DND-41 (cell line): ENCODE data around the gene ANO9.

Experiments used
- ATAC-seq: fragments of 200-7000 bp; cut with Tn5 transposase; 3 replicates; pipeline ENCODE4 v1.9.1; 2021; ENCODE audit warnings: low read depth; ENCODE audit not compliant: insufficient read depth
- DNase-seq: peaks from one replicate; pipeline ENCODE4 v3.0.0-alpha.2; 2020
- H2AFZ ChIP-seq: 2 replicates; pipeline ENCODE4 v1.6.0; 2012; ENCODE audit warnings: low read depth, low read length
- H3K27ac ChIP-seq: 2 replicates; pipeline ENCODE4 v1.5.1; 2012; ENCODE audit warnings: low read length, inconsistent platforms
- H3K27me3 ChIP-seq: fragments of 200-600 bp; sonication (generic); 2 replicates; pipeline ENCODE4 v1.6.0; 2012; ENCODE audit warnings: low read length, mild to moderate bottlenecking, inconsistent platforms; ENCODE audit not compliant: insufficient read depth, poor library complexity
- H3K36me3 ChIP-seq: 2 replicates; pipeline ENCODE4 v1.5.1; 2012; ENCODE audit warnings: low read length, inconsistent platforms; ENCODE audit not compliant: insufficient read depth
- H3K4me1 ChIP-seq: 2 replicates; pipeline ENCODE4 v1.5.1; 2012; ENCODE audit warnings: mild to moderate bottlenecking, low read length; ENCODE audit not compliant: insufficient read depth
- H3K4me2 ChIP-seq: 2 replicates; pipeline ENCODE4 v1.6.0; 2012; ENCODE audit warnings: mild to moderate bottlenecking, moderate library complexity, low read length, inconsistent platforms; ENCODE audit not compliant: insufficient read depth
- H3K4me3 ChIP-seq, 2 experiments: fragments of 200-600 bp in 1 of 2; shearing (Covaris generic) in 1 of 2; 2 replicates each; pipeline ENCODE4 v1.5.1; 2012 to 2016; ENCODE audit warnings: inconsistent platforms in 2 of 2, low read length in 2 of 2, mild to moderate bottlenecking in 2 of 2, low read depth in 1 of 2, moderate library complexity in 1 of 2
- H3K79me2 ChIP-seq: 2 replicates; pipeline ENCODE4 v1.6.0; 2012; ENCODE audit warnings: low read length, inconsistent platforms; ENCODE audit not compliant: insufficient read depth
- H3K9ac ChIP-seq: 2 replicates; pipeline ENCODE4 v1.6.0; 2012; ENCODE audit warnings: low read depth, mild to moderate bottlenecking, inconsistent platforms, low read length, moderate library complexity
- H3K9me3 ChIP-seq: 2 replicates; pipeline ENCODE4 v1.5.1; 2012; ENCODE audit warnings: low read length, moderate library complexity, mild to moderate bottlenecking, inconsistent platforms; ENCODE audit not compliant: insufficient read depth, severe bottlenecking
- H4K20me1 ChIP-seq: 2 replicates; pipeline ENCODE4 v1.6.0; 2012; ENCODE audit warnings: low read length; ENCODE audit not compliant: insufficient read depth
- CTCF ChIP-seq: IDR thresholded peaks from 2 replicates; pipeline ENCODE4 v1.5.1; 2012; ENCODE audit warnings: borderline replicate concordance, low read length, moderate library complexity, mild to moderate bottlenecking; ENCODE audit not compliant: poor library complexity, severe bottlenecking; ENCODE audit errors: extremely low read depth
- EZH2 ChIP-seq: IDR thresholded peaks from 3 replicates; pipeline ENCODE4 v1.6.1; 2012; ENCODE audit warnings: borderline replicate concordance, low read depth, mild to moderate bottlenecking, moderate library complexity, low read length, inconsistent platforms; ENCODE audit not compliant: severe bottlenecking

ANO9 gene

GRCh38 chr11:379205-380094 is 62.4 kb downstream of the ANO9 start:
- Histone ChIP-seq H3K9ac (no peak overlapping the region), H3K27ac (no peak overlapping the region), H2AFZ (no peak overlapping the region), H3K79me2 (no peaks in the 10 kb centered on the region), H3K4me2 (no peak overlapping the region), H3K4me1 (no peaks in the 10 kb centered on the region), H4K20me1 (no peaks in the 10 kb centered on the region), H3K27me3 (no peaks in the 10 kb centered on the region), H3K4me3 (no peak overlapping the region), H3K9me3 (no peaks in the 10 kb centered on the region), H3K36me3 (no peaks in the 10 kb centered on the region)
- no peak for TF ChIP-seq CTCF
- no peak for TF ChIP-seq EZH2
- no peak for ATAC-seq
- DNase-seq: no peak

- no peaks in the 10 kb centered on the region for H3K9me3 ChIP-seq
- H3K79me2 ChIP-seq: no peaks in the 10 kb centered on the region
- TF ChIP-seq EZH2: no peak
- TF ChIP-seq CTCF: no peak
- H4K20me1 ChIP-seq: no peaks in the 10 kb centered on the region
- DNase-seq: no peak
- H3K27ac ChIP-seq: no peak overlapping the region
- no peak overlapping the region for H3K9ac ChIP-seq
- no peak overlapping the region for H3K4me3 ChIP-seq
- no peaks in the 10 kb centered on the region for H3K36me3 ChIP-seq
- no peak overlapping the region for H2AFZ ChIP-seq
- no peaks in the 10 kb centered on the region for H3K27me3 ChIP-seq
- no peak for ATAC-seq
- H3K4me1 ChIP-seq: no peaks in the 10 kb centered on the region
- H3K4me2 ChIP-seq: no peak overlapping the region
These were observed 63.8 kb downstream of the ANO9 start for GRCh38 chr11:377883-378500.

- Histone ChIP-seq H3K9me3 (no peaks in the 10 kb centered on the region), H2AFZ (no peak overlapping the region), H3K4me3 (no peak overlapping the region), H3K79me2 (no peaks in the 10 kb centered on the region), H3K27me3 (no peaks in the 10 kb centered on the region), H3K9ac (no peak overlapping the region), H4K20me1 (no peaks in the 10 kb centered on the region), H3K4me2 (no peak overlapping the region), H3K36me3 (no peaks in the 10 kb centered on the region), H3K27ac (no peak overlapping the region), H3K4me1 (no peaks in the 10 kb centered on the region)
- no peak for TF ChIP-seq EZH2
- TF ChIP-seq CTCF: no peak
- ATAC-seq (no peak), DNase-seq (no peak)
These were observed 64.5 kb downstream of the ANO9 start for GRCh38 chr11:377174-377865.
